PC-9 (cell line): ENCODE data around the gene PHACTR1.

Source experiments
- EZH2 ChIP-seq: fragments of 200-600 bp; sonication (generic); IDR thresholded peaks from 2 replicates; pipeline ENCODE4 v1.8.0; 2017; ENCODE audit warnings: antibody characterized with exemption, low read depth
- TF ChIP-seq, protein P1 (sequence below): fragments of 200-600 bp; sonication (generic); conservative IDR thresholded peaks from 2 replicates; pipeline ENCODE4 v1.6.1; 2017; ENCODE audit warnings: mixed run types, antibody characterized with exemption, mild to moderate bottlenecking, moderate library complexity

DNA sequence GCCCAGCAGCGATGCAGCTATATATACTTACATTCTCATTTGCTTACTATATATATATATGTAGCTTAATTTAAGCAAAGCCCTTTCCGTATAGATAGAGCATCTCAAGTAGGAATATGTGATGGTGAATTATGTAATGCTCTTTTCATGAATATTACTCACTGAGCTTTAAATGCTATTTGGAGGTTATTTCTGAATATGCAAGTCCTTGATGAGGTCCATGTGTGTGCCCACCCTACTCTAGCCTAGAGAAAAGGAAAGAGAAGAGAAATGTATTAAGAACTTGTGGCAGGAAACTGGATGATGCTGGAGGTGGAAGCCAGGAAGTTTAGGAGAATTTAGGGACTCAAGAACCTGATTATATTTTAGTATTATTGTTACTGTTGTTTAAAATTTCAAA is 63.2 kb downstream of the PHACTR1 start:
- TF ChIP-seq, protein P1, sequence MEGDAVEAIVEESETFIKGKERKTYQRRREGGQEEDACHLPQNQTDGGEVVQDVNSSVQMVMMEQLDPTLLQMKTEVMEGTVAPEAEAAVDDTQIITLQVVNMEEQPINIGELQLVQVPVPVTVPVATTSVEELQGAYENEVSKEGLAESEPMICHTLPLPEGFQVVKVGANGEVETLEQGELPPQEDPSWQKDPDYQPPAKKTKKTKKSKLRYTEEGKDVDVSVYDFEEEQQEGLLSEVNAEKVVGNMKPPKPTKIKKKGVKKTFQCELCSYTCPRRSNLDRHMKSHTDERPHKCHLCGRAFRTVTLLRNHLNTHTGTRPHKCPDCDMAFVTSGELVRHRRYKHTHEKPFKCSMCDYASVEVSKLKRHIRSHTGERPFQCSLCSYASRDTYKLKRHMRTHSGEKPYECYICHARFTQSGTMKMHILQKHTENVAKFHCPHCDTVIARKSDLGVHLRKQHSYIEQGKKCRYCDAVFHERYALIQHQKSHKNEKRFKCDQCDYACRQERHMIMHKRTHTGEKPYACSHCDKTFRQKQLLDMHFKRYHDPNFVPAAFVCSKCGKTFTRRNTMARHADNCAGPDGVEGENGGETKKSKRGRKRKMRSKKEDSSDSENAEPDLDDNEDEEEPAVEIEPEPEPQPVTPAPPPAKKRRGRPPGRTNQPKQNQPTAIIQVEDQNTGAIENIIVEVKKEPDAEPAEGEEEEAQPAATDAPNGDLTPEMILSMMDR = no peak
- no peak for TF ChIP-seq EZH2
